NCI-H460 (cell line): ENCODE results near the gene SAA4. TPM values are rescaled to one million over a fixed set of nuclear protein-coding genes. Genes with fewer than 3 reads are reported as not detected.
"Not testable (repeated sequence)": the region's sequence is repeated elsewhere in the genome, so short reads cannot be mapped to it uniquely, and the experiment has no call there.

ENCODE experiments used
- DNase-seq: peaks from one replicate; pipeline ENCODE4 v3.0.0-alpha.2; 2016; ENCODE audit warnings: low read depth; ENCODE audit errors: extremely low read depth
- small RNA-seq, 2 experiments: library from RNA; depleted of rRNA; stranded (forward); fragments of <200 nt; gene quantifications; one replicate each; pipeline ENCODE3, GENCODE V24; 2014
- total RNA-seq: library from RNA; depleted of rRNA; stranded (reverse); fragments of >200 nt; shearing (Covaris generic); gene quantifications from 2 replicates; pipeline ENCODE4 v1.2.3, GENCODE V29; 2014; rRNA removed

SAA4 gene
- total RNA-seq, 1 experiment from 2014 or later: not detected

DNA sequence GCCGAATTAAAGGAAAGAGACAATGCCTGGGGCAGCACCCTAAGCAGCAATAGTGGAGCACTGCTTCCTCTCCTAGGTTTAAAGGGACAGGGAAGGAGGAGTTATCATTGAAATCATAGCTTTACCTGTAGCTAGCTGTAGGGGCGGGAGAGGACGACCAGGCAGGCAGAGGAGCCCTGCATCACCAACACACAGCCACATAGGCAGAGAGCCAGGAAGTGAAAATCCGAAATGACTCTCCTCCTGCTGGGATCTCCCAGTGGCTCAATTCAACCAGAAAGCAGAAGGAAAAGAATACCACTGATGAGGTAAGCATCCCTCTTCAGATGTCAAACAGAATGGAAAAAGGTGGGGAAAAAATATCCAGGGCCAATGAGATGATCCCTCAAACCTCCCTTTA is 43.6 kb downstream of the SAA4 start:
- no peak for DNase-seq

- DNase-seq: no peak
These were observed 45.2 kb downstream of the SAA4 start for GRCh38 chr11:18191376-18191775.

- not testable (repeated sequence) for DNase-seq
These were observed 46.9 kb downstream of the SAA4 start for GRCh38 chr11:18189476-18190245.

GRCh38 chr11:18188796-18189195 is 47.8 kb downstream of the SAA4 start:
- DNase-seq: no peak

Small RNA genes lying within 50 kb of the gene (small RNA-seq; reads per million reads assigned to genes)
- gene RNA5SP333: 0 reads per million in 2 experiments
- 0 reads per million in 2 experiments for gene RNA5SP334

Other genes starting within 250 kb of the SAA4 start
- gene SERGEF, start 223.8 kb downstream of the SAA4 start, total RNA-seq: 10.9 and 18.5 TPM in 2 replicates
- gene TPH1, start 190.5 kb downstream of the SAA4 start, total RNA-seq: 0.02 and 0.03 TPM in 2 replicates
- 19.5 and 23.4 TPM in 2 replicates for gene SAAL1, start 130.7 kb downstream of the SAA4 start, total RNA-seq
- 0.23 and 0.57 TPM in 2 replicates for gene MRGPRX3, start 104.2 kb downstream of the SAA4 start, total RNA-seq
- gene MRGPRX4, start 64.0 kb downstream of the SAA4 start, total RNA-seq: not detected in 2 replicates
- gene SAA2, start 11.9 kb upstream of the SAA4 start, total RNA-seq: not detected in 2 replicates
- gene SAA1, start 29.5 kb upstream of the SAA4 start, total RNA-seq: not detected in 2 replicates
- 23.8 and 25.9 TPM in 2 replicates for gene HPS5, start 85.3 kb upstream of the SAA4 start, total RNA-seq
- gene GTF2H1, start 85.8 kb upstream of the SAA4 start, total RNA-seq: 53.7 and 55.2 TPM in 2 replicates
- gene LDHA, start 157.8 kb upstream of the SAA4 start, total RNA-seq: 1,096 and 1,253 TPM in 2 replicates
- 0.62 and 0.75 TPM in 2 replicates for gene LDHC, start 175.5 kb upstream of the SAA4 start, total RNA-seq
- gene LDHAL6A, start 219.1 kb upstream of the SAA4 start, total RNA-seq: not detected in 2 replicates